ENCODE results near the gene SPATA21.

- no peak for TF ChIP-seq EZH2 (IDR thresholded peaks at IDR 0.05; ENCODE audit: insufficient read depth, poor library complexity, severe bottlenecking)
- TF ChIP-seq EZH2phosphoT487 (IDR thresholded peaks at IDR 0.05; ENCODE audit: insufficient read depth, low read depth) = no peak
Measured at GRCh38 chr1:16402742-16403141, 34.5 kb downstream of the SPATA21 start.
